Measurements from ENCODE around the gene CENPC.
"Not testable (repeated sequence)": the region's sequence is repeated elsewhere in the genome, so short reads cannot be mapped to it uniquely, and the experiment has no call there.

The CENPC gene

GRCh38 chr4:67549123-67549522 is 3.8 kb upstream of the CENPC start:
- no peak for DNase-seq

GRCh38 chr4:67546971-67547370 is 1.7 kb upstream of the CENPC start:
- DNase-seq: no peak

- no peak for DNase-seq
Observed at GRCh38 chr4:67546004-67546356, 677 bp upstream of the CENPC start.

- DNase-seq: no peak
Observed at GRCh38 chr4:67542076-67542475, 3.2 kb downstream of the CENPC start.

GRCh38 chr4:67539830-67540229 is 5.5 kb downstream of the CENPC start:
- DNase-seq: no peak

GRCh38 chr4:67535280-67535840 is 9.9 kb downstream of the CENPC start:
- no peak for DNase-seq

GRCh38 chr4:67533112-67533511 is 12.2 kb downstream of the CENPC start:
- no peak for DNase-seq

- not testable (repeated sequence) for DNase-seq
Observed at GRCh38 chr4:67532397-67532796, 12.9 kb downstream of the CENPC start.

- DNase-seq: no peak
Observed at GRCh38 chr4:67531379-67531962, 13.8 kb downstream of the CENPC start.

- not testable (repeated sequence) for DNase-seq
Observed at GRCh38 chr4:67524140-67524539, 21.2 kb downstream of the CENPC start.

- DNase-seq: no peak
Observed at GRCh38 chr4:67522851-67523671, 22.2 kb downstream of the CENPC start.

GRCh38 chr4:67522230-67522629 is 23.1 kb downstream of the CENPC start:
- no peak for DNase-seq

GRCh38 chr4:67521506-67521905 is 23.8 kb downstream of the CENPC start:
- no peak for DNase-seq

- DNase-seq: no peak
Observed at GRCh38 chr4:67520141-67520540, 25.2 kb downstream of the CENPC start.

GRCh38 chr4:67512501-67512900 is 32.8 kb downstream of the CENPC start:
- no peak for DNase-seq

GRCh38 chr4:67500373-67500772 is 44.9 kb downstream of the CENPC start:
- no peak for DNase-seq

GRCh38 chr4:67499799-67500198 is 45.5 kb downstream of the CENPC start:
- DNase-seq: no peak

- DNase-seq: no peak
Observed at GRCh38 chr4:67483868-67484602, 61.3 kb downstream of the CENPC start.

GRCh38 chr4:67480810-67481209 is 64.5 kb downstream of the CENPC start:
- no peak for DNase-seq

- DNase-seq: no peak
Observed at GRCh38 chr4:67475155-67475554, 70.1 kb downstream of the CENPC start.

- no peak for DNase-seq
Observed at GRCh38 chr4:67470871-67471270, 74.4 kb downstream of the CENPC start.

- no peak for DNase-seq
Observed at GRCh38 chr4:67468830-67469229, 76.5 kb downstream of the CENPC start.

- no peak for DNase-seq
Observed at GRCh38 chr4:67466751-67467150, 78.6 kb downstream of the CENPC start.

GRCh38 chr4:67465763-67466052 is 79.6 kb downstream of the CENPC start:
- no peak for DNase-seq

Measured in NCI-H1092 (cell line).